ENCODE data around the gene NBAS.

NBAS gene

DNA sequence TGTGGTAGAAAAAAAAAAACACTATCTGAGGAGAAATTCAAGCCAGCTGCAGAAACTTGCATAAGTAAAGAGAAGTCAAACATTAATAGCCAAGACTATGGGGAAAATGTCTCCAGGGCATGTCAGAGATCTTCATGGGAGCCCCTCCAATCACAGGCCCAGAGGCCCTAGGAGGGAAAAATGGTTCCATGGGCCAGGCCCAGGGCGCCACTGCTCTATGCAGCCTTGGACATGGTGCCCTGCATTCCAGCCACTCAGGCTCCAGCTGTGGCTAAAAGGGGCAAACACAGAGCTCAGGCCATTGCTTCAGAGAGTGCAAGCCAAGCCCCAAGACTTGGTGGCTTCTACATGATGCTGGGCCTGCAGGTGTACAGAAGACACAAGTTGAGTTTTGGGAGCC lies 354.7 kb downstream of the NBAS start:
- no peak overlapping the region for H3K9ac ChIP-seq (ENCODE audit: low read length)
- no peaks in the 10 kb centered on the region for H3K4me1 ChIP-seq (ENCODE audit: control insufficient read depth, low read depth, low read length)
- H3K9me3 ChIP-seq (ENCODE audit: control insufficient read depth, low read depth, low read length) = no peaks in the 10 kb centered on the region
- no peaks in the 10 kb centered on the region for H3K27me3 ChIP-seq (ENCODE audit: control insufficient read depth, insufficient read depth, low read length)
- no peaks in the 10 kb centered on the region for H3K36me3 ChIP-seq (ENCODE audit: control insufficient read depth, low read depth, low read length)
- H3K4me3 ChIP-seq (ENCODE audit: low read length) = no peak overlapping the region
- no peak overlapping the region for H3K27ac ChIP-seq (ENCODE audit: low read length)

DNA sequence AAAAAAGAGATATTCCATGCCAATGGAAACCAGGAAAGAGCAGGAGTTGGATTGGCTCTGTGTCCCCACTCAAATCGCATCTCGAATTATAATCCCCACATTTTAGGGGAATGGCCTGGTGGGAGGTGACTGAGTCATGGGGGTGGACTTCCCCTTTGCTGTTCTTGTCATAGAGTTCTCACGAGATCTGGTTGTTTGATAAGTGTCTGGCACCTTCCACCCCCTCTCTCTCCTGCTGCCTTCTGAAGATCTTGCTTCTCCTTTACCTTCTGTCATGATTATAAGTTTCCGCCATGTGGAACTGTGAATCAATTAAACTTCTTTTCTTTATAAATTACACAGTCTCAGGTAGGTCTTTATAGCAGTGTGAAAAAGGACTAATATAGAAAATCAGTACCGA lies 355.6 kb downstream of the NBAS start:
- no peak overlapping the region for H3K9ac ChIP-seq (ENCODE audit: low read length)
- H3K27me3 ChIP-seq (ENCODE audit: control insufficient read depth, insufficient read depth, low read length) = no peaks in the 10 kb centered on the region
- no peaks in the 10 kb centered on the region for H3K36me3 ChIP-seq (ENCODE audit: control insufficient read depth, low read depth, low read length)
- no peak overlapping the region for H3K4me3 ChIP-seq (ENCODE audit: low read length)
- no peak overlapping the region for H3K27ac ChIP-seq (ENCODE audit: low read length)
- no peaks in the 10 kb centered on the region for H3K4me1 ChIP-seq (ENCODE audit: control insufficient read depth, low read depth, low read length)
- H3K9me3 ChIP-seq (ENCODE audit: control insufficient read depth, low read depth, low read length) = no peaks in the 10 kb centered on the region

DNA sequence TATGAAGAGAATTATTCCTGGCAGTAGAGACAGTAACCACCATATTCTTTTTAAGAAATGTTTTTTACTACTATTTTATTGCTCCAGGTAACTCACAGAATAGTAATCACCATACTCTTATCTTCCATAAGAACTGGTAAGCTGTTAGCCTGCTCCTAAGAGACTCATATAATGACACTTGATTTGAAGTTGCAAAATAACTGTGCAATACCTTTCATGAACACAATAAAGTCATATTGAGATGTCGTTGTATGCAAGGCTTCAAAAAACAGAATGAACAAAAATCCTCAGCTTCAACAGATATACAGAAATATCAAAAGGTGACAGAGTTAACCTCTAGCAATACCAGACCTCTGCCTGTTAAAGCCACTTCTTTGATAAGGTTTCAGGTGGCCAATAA lies 360.1 kb downstream of the NBAS start:
- Histone ChIP-seq H3K9ac (ENCODE audit: low read length) (no peak overlapping the region), H3K27me3 (ENCODE audit: control insufficient read depth, insufficient read depth, low read length) (no peaks in the 10 kb centered on the region), H3K27ac (ENCODE audit: low read length) (no peak overlapping the region), H3K36me3 (ENCODE audit: control insufficient read depth, low read depth, low read length) (no peaks in the 10 kb centered on the region), H3K9me3 (ENCODE audit: control insufficient read depth, low read depth, low read length) (no peaks in the 10 kb centered on the region), H3K4me1 (ENCODE audit: control insufficient read depth, low read depth, low read length) (no peaks in the 10 kb centered on the region), H3K4me3 (ENCODE audit: low read length) (no peak overlapping the region)

DNA sequence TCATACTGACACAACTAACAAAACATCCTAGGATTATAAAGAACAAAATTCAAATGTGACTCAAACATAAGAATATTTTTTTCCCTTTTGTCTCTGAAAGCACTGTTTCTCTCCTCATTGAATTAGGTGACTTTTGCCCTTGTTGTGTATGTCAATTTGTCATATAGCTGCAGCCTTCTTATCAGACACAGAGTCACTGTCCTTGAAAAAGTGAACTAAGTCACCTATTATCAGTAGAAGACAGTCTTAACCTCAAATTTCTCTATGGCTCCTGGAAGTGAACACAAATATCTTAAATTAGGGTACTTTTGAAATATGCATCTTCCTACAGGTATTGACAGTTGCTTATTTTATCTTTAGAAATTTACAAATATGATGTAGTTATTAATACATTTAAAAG lies 360.6 kb downstream of the NBAS start:
- H3K36me3 ChIP-seq (ENCODE audit: control insufficient read depth, low read depth, low read length) = no peaks in the 10 kb centered on the region
- H3K4me1 ChIP-seq (ENCODE audit: control insufficient read depth, low read depth, low read length) = no peaks in the 10 kb centered on the region
- no peak overlapping the region for H3K4me3 ChIP-seq (ENCODE audit: low read length)
- no peak overlapping the region for H3K9ac ChIP-seq (ENCODE audit: low read length)
- no peaks in the 10 kb centered on the region for H3K9me3 ChIP-seq (ENCODE audit: control insufficient read depth, low read depth, low read length)
- H3K27ac ChIP-seq (ENCODE audit: low read length) = no peak overlapping the region
- no peaks in the 10 kb centered on the region for H3K27me3 ChIP-seq (ENCODE audit: control insufficient read depth, insufficient read depth, low read length)

DNA sequence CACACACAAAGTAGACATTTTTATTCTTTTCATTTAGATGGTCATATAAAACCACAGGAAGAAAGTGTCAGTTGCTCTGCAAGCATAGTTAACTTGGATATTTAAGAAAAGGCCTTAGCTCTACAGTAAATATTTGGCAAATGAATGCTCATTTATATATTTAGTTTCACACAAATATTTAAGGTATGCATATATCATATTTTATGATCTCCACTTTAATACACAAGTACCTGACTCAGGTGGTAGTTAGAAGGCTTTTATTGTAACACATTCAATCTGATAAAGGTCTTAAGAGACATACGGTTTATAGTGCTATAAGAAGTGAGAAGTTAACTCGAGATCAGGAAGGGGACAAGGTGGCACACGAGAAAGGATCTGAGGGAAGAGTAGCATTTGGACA lies 363.1 kb downstream of the NBAS start:
- Histone ChIP-seq H3K36me3 (ENCODE audit: control insufficient read depth, low read depth, low read length) (no peaks in the 10 kb centered on the region), H3K27ac (ENCODE audit: low read length) (no peak overlapping the region), H3K4me3 (ENCODE audit: low read length) (no peak overlapping the region), H3K9ac (ENCODE audit: low read length) (no peak overlapping the region), H3K9me3 (ENCODE audit: control insufficient read depth, low read depth, low read length) (no peaks in the 10 kb centered on the region), H3K27me3 (ENCODE audit: control insufficient read depth, insufficient read depth, low read length) (no peaks in the 10 kb centered on the region), H3K4me1 (ENCODE audit: control insufficient read depth, low read depth, low read length) (no peaks in the 10 kb centered on the region)

DNA sequence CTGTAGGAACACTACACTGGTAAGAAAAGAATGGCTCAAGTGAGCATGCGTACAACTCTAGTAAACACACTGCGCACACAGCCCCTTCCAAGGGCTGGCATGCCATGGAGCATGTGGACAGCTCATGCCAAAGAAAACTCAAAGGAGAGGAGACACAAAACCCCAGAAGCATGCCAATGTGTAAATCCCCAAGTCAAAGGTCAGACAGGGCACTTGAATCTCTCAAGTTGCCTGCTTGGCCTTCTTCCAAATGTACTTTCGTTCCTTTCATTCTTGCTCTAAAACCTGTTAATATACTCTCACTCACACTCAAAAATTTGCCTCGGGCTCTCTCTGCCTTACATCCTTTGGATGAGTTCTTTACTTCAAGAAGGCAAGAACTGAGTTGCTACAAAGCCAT lies 365.3 kb downstream of the NBAS start:
- Histone ChIP-seq H3K9me3 (ENCODE audit: control insufficient read depth, low read depth, low read length) (no peaks in the 10 kb centered on the region), H3K4me1 (ENCODE audit: control insufficient read depth, low read depth, low read length) (no peaks in the 10 kb centered on the region), H3K9ac (ENCODE audit: low read length) (no peak overlapping the region), H3K4me3 (ENCODE audit: low read length) (no peak overlapping the region), H3K27ac (ENCODE audit: low read length) (no peak overlapping the region), H3K36me3 (ENCODE audit: control insufficient read depth, low read depth, low read length) (no peaks in the 10 kb centered on the region), H3K27me3 (ENCODE audit: control insufficient read depth, insufficient read depth, low read length) (no peaks in the 10 kb centered on the region)

DNA sequence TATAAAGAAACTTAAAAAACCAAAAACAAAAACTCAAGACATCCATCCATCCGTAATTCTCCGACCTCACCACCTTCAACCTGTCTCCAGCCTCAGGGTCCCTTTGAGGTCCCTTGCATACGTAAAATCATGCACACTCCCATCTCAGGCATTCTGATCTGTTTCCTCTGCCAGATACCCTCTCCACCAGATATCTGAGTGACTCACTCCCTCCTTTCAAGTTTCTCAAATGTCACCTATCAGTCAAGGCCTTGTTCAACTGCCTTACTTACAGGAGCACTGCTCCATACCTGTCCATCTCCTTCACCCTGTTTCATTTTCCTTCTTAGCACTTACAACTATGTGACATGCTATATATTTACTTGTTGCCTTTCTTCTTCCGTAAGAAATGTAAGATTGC lies 369.3 kb downstream of the NBAS start:
- H3K4me3 ChIP-seq (ENCODE audit: low read length) = no peak overlapping the region
- H3K27me3 ChIP-seq (ENCODE audit: control insufficient read depth, insufficient read depth, low read length) = no peaks in the 10 kb centered on the region
- H3K9ac ChIP-seq (ENCODE audit: low read length) = no peak overlapping the region
- H3K9me3 ChIP-seq (ENCODE audit: control insufficient read depth, low read depth, low read length) = no peaks in the 10 kb centered on the region
- H3K27ac ChIP-seq (ENCODE audit: low read length) = no peak overlapping the region
- no peaks in the 10 kb centered on the region for H3K36me3 ChIP-seq (ENCODE audit: control insufficient read depth, low read depth, low read length)
- H3K4me1 ChIP-seq (ENCODE audit: control insufficient read depth, low read depth, low read length) = no peaks in the 10 kb centered on the region

DNA sequence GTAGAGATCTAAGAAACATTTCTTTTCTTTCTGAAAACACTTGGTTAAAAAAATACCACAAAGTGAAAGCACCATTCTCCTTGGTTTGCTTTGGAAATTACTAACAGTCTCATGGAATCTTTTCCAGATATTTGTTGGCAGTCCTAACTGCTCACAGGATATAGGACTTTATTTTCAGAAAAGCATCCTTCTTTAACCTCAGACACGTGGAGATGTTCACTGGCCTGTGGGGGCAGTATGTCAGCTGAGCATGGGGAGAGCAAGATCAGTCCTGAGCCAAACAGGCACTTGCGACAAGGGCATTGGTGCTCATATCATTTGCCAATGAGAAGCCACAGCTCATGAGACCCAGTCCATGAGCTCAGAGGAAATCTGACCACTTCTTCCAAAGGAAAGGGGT lies 371.9 kb downstream of the NBAS start:
- Histone ChIP-seq H3K4me3 (ENCODE audit: low read length) (no peak overlapping the region), H3K36me3 (ENCODE audit: control insufficient read depth, low read depth, low read length) (no peaks in the 10 kb centered on the region), H3K4me1 (ENCODE audit: control insufficient read depth, low read depth, low read length) (no peaks in the 10 kb centered on the region), H3K9ac (ENCODE audit: low read length) (no peak overlapping the region), H3K27me3 (ENCODE audit: control insufficient read depth, insufficient read depth, low read length) (no peaks in the 10 kb centered on the region), H3K27ac (ENCODE audit: low read length) (no peak overlapping the region), H3K9me3 (ENCODE audit: control insufficient read depth, low read depth, low read length) (no peaks in the 10 kb centered on the region)

DNA sequence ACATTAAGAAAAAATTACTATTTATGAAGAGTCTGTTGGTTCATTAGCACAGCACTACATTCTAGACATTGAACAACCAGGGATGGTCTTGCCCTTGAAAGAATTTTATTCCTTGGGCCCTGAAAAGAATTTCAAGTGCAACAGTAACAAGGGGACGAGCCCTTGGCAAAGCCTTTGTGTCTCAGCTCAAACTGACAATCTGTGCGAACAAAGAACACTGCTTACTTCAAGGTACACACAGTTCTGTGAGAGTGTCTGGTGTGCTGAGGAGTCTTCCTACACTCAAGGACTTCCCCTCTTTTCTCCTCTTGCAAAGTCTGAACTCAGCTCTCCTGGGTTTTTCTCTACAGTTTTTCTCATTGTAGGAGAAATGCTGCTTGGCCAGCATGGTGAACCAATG lies 373.4 kb downstream of the NBAS start:
- no peaks in the 10 kb centered on the region for H3K4me1 ChIP-seq (ENCODE audit: control insufficient read depth, low read depth, low read length)
- H3K36me3 ChIP-seq (ENCODE audit: control insufficient read depth, low read depth, low read length) = no peaks in the 10 kb centered on the region
- H3K27ac ChIP-seq (ENCODE audit: low read length) = no peak overlapping the region
- H3K9me3 ChIP-seq (ENCODE audit: control insufficient read depth, low read depth, low read length) = no peaks in the 10 kb centered on the region
- H3K27me3 ChIP-seq (ENCODE audit: control insufficient read depth, insufficient read depth, low read length) = no peaks in the 10 kb centered on the region
- no peak overlapping the region for H3K9ac ChIP-seq (ENCODE audit: low read length)
- H3K4me3 ChIP-seq (ENCODE audit: low read length) = no peak overlapping the region

DNA sequence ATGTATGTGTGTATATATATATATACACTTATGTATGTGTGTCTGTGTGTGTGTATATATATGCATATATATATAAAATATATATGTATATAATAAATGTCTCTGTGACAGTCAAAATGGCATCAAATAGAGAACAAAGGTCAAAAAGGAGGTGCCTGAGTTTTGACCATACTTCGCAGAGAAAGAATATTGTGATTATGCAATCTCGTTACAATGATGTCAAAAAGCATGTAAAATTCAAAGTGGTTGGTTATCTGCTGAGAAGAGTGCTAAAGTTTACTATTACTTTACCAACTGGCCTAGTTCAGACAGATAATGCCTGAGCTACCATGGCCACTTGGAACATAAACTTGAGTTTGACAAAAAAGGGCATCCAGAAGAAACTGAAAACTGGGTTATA lies 375.0 kb downstream of the NBAS start:
- Histone ChIP-seq H3K27me3 (ENCODE audit: control insufficient read depth, insufficient read depth, low read length) (no peaks in the 10 kb centered on the region), H3K36me3 (ENCODE audit: control insufficient read depth, low read depth, low read length) (no peaks in the 10 kb centered on the region), H3K27ac (ENCODE audit: low read length) (no peak overlapping the region), H3K9me3 (ENCODE audit: control insufficient read depth, low read depth, low read length) (no peaks in the 10 kb centered on the region), H3K4me1 (ENCODE audit: control insufficient read depth, low read depth, low read length) (no peaks in the 10 kb centered on the region), H3K4me3 (ENCODE audit: low read length) (no peak overlapping the region), H3K9ac (ENCODE audit: low read length) (no peak overlapping the region)

DNA sequence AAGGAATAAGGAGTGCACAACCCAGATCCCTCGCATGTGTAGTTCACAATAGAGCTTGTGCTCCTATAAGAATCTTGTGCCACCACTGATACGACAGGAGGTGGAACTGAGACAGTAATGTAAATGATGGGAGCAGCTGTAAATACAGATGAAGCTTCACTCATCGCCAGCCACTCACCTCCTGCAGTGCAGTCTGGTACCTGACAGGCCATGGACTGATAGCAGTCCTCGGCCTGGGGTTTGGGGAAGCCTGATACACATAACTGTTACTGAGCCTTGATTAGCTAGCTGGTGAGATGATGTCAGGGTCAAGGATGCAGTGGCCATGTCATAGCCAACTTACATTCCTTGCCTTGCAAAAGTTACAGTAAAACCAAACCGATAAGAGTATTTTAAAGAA lies 376.6 kb downstream of the NBAS start:
- H3K9me3 ChIP-seq (ENCODE audit: control insufficient read depth, low read depth, low read length) = no peaks in the 10 kb centered on the region

DNA sequence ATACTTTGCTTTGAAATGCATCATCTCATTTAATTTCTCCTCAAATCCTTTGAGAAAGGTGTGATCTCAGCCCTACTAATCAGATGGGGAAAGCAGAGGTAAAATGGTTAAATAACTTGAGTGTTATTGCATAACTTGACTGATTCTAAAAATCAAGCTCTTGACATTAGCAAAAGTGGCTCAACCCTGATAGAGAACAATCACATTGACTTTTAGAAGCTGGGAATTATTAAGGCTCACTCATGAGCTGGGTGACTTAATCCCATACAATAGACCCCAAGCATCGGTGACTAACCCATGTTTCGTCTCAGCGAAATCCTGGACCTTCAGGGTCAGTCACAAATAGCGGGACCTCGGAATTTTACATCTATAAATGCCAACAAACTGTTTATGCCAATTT lies 378.9 kb downstream of the NBAS start:
- Histone ChIP-seq H3K36me3 (ENCODE audit: control insufficient read depth, low read depth, low read length) (no peaks in the 10 kb centered on the region), H3K4me3 (ENCODE audit: low read length) (no peak overlapping the region), H3K27me3 (ENCODE audit: control insufficient read depth, insufficient read depth, low read length) (no peaks in the 10 kb centered on the region), H3K9me3 (ENCODE audit: control insufficient read depth, low read depth, low read length) (no peaks in the 10 kb centered on the region), H3K9ac (ENCODE audit: low read length) (no peak overlapping the region), H3K4me1 (ENCODE audit: control insufficient read depth, low read depth, low read length) (no peaks in the 10 kb centered on the region), H3K27ac (ENCODE audit: low read length) (no peak overlapping the region)

More for the DNA sequence above, 376.6 kb downstream of the NBAS start:
- Histone ChIP-seq H3K4me1 (ENCODE audit: control insufficient read depth, low read depth, low read length) (no peaks in the 10 kb centered on the region), H3K36me3 (ENCODE audit: control insufficient read depth, low read depth, low read length) (no peaks in the 10 kb centered on the region), H3K27me3 (ENCODE audit: control insufficient read depth, insufficient read depth, low read length) (no peaks in the 10 kb centered on the region), H3K9ac (ENCODE audit: low read length) (no peak overlapping the region), H3K27ac (ENCODE audit: low read length) (no peak overlapping the region), H3K4me3 (ENCODE audit: low read length) (no peak overlapping the region)

All from iPS-18a (cell line).